OCI-LY7 (cell line): Measurements from ENCODE around the gene FOXM1. TPM values are rescaled to one million over a fixed set of nuclear protein-coding genes. Genes with fewer than 3 reads are reported as not detected.

Experiments
- BruUV-seq: library from RNA; stranded (reverse); fragments of 400-500 nt; replicated peaks from 2 replicates; lab custom pipeline; 2021; lab: Mats Ljungman, UMichigan
- CTCF ChIA-PET: fragments of 300-600 bp; sonication (Branson Sonifier 250); formaldehyde crosslinking; loops from one replicate; lab custom pipeline; 2022; ENCODE audit warnings: antibody characterized with exemption; ENCODE audit not compliant: unreplicated experiment; lab: Charles Lee
- POLR2A ChIA-PET: fragments of 300-600 bp; sonication (Branson Sonifier 250); formaldehyde crosslinking; loops from one replicate; lab custom pipeline; 2022; ENCODE audit warnings: antibody characterized with exemption; lab: Charles Lee
- DNase-seq: peaks from one replicate; pipeline ENCODE4 v3.0.0-alpha.2; 2015; ENCODE audit warnings: low spot score
- H2AFZ ChIP-seq: fragments of 200-600 bp; sonication (generic), shearing (Covaris generic); 2 replicates; pipeline ENCODE4 v1.6.1; 2014; ENCODE audit warnings: mild to moderate bottlenecking, antibody characterized with exemption, low read length, moderate library complexity
- H3K27ac ChIP-seq: fragments of 200-600 bp; sonication (generic); 2 replicates; pipeline ENCODE4 v1.5.1; 2014; ENCODE audit warnings: mixed run types, low read depth, mild to moderate bottlenecking, moderate library complexity, low read length, inconsistent platforms; ENCODE audit not compliant: poor library complexity, severe bottlenecking
- H3K36me3 ChIP-seq: fragments of 200-600 bp; sonication (generic); 2 replicates; pipeline ENCODE4 v1.6.1; 2014; ENCODE audit warnings: mild to moderate bottlenecking, antibody characterized with exemption, low read length, moderate library complexity, mixed read lengths; ENCODE audit not compliant: insufficient read depth
- H3K4me1 ChIP-seq: fragments of 200-600 bp; sonication (generic); 2 replicates; pipeline ENCODE4 v1.5.1; 2014; ENCODE audit warnings: mild to moderate bottlenecking, low read length; ENCODE audit not compliant: insufficient read depth, poor library complexity, severe bottlenecking
- H3K4me2 ChIP-seq: fragments of 200-600 bp; sonication (generic); 2 replicates; pipeline ENCODE4 v1.6.1; 2014; ENCODE audit warnings: mild to moderate bottlenecking, low read length
- H3K4me3 ChIP-seq: fragments of 200-600 bp; sonication (generic); 2 replicates; pipeline ENCODE4 v1.5.1; 2014; ENCODE audit warnings: mild to moderate bottlenecking, low read depth, low read length; ENCODE audit not compliant: poor library complexity, severe bottlenecking
- H3K79me2 ChIP-seq: fragments of 200-600 bp; sonication (generic); 2 replicates; pipeline ENCODE4 v1.6.1; 2016; ENCODE audit warnings: low read depth, mild to moderate bottlenecking, low read length, moderate library complexity, mixed read lengths; ENCODE audit not compliant: insufficient read depth
- H3K9me2 ChIP-seq: fragments of 200-600 bp; sonication (generic); 2 replicates; pipeline ENCODE4 v1.6.1; 2016; ENCODE audit warnings: mild to moderate bottlenecking, low read length, mixed read lengths; ENCODE audit not compliant: insufficient read depth
- H3K9me3 ChIP-seq: fragments of 200-600 bp; sonication (generic); 2 replicates; pipeline ENCODE4 v1.6.1; 2014; ENCODE audit warnings: mild to moderate bottlenecking, mixed run types, low read length, mixed read lengths
- H4K20me1 ChIP-seq: fragments of 200-600 bp; sonication (generic); 2 replicates; pipeline ENCODE4 v1.6.1; 2014; ENCODE audit warnings: mild to moderate bottlenecking, antibody characterized with exemption, low read length, moderate library complexity, mixed read lengths; ENCODE audit not compliant: insufficient read depth
- CTCF ChIP-seq: fragments of 200-600 bp; sonication (generic); conservative IDR thresholded peaks from 2 replicates; pipeline ENCODE4 v1.5.1; 2014; ENCODE audit warnings: mild to moderate bottlenecking, antibody characterized with exemption, low read length, moderate library complexity, mixed read lengths
- EZH2phosphoT487 ChIP-seq: fragments of 200-600 bp; sonication (generic); IDR thresholded peaks from 2 replicates; pipeline ENCODE4 v1.6.1; 2018; ENCODE audit warnings: low read depth, borderline replicate concordance, mild to moderate bottlenecking, mixed run types, antibody characterized with exemption, low read length, moderate library complexity, mixed read lengths
- intact Hi-C: fragments of 100-400 bp; cut with micrococcal nuclease; formaldehyde crosslinking; loops from one replicate; pipeline ENCODE4 v1.10.0; 2022; ENCODE audit not compliant: unreplicated experiment
- total RNA-seq, 2 experiments: library from RNA; depleted of rRNA in 1 of 2; stranded (reverse); fragments of >200 nt in 1 of 2; shearing (Covaris generic) in 1 of 2; gene quantifications; 2 replicates each; pipeline ENCODE4 v1.2.3, GENCODE V29; 2014 to 2022

The FOXM1 gene
- total RNA-seq, 2 experiments from 2014 or later = 109 to 173 TPM

- intact Hi-C loops = no loop called here
- no peak for DNase-seq
- Histone ChIP-seq H3K4me1 (no peaks in the 10 kb centered on the region), H3K27ac (no peak overlapping the region), H3K4me3 (no peak overlapping the region), H3K4me2 (no peak overlapping the region), H3K36me3 (peaks cover 27% of the 10 kb centered on the region), H2AFZ (no peak overlapping the region), H4K20me1 (no peaks in the 10 kb centered on the region), H3K79me2 (no peaks in the 10 kb centered on the region), H3K9me2 (no peaks in the 10 kb centered on the region), H3K9me3 (no peaks in the 10 kb centered on the region)
- TF ChIP-seq EZH2phosphoT487 (no peak), CTCF (no peak)
- BruUV-seq = no TSS peak
- ChIA-PET CTCF (no interaction called here), POLR2A (no interaction called here)
Observed at GRCh38 chr12:2842948-2843347, 34.0 kb downstream of the FOXM1 start.

- intact Hi-C loops = no loop called here
- peaks cover 40% of the 10 kb centered on the region for H3K36me3 ChIP-seq
- no peaks in the 10 kb centered on the region for H4K20me1 ChIP-seq
- POLR2A ChIA-PET = no interaction called here
- TF ChIP-seq CTCF = no peak
- no peak for TF ChIP-seq EZH2phosphoT487
- H3K9me3 ChIP-seq = no peaks in the 10 kb centered on the region
- no peaks in the 10 kb centered on the region for H3K4me1 ChIP-seq
- H3K27ac ChIP-seq = no peak overlapping the region
- H3K4me2 ChIP-seq = no peak overlapping the region
- CTCF ChIA-PET = no interaction called here
- H3K4me3 ChIP-seq = no peak overlapping the region
- H3K79me2 ChIP-seq = no peaks in the 10 kb centered on the region
- no peaks in the 10 kb centered on the region for H3K9me2 ChIP-seq
- no peak for DNase-seq
- no TSS peak for BruUV-seq
- no peak overlapping the region for H2AFZ ChIP-seq
Observed at GRCh38 chr12:2841056-2841650, 35.8 kb downstream of the FOXM1 start.

- POLR2A ChIA-PET = interaction anchor here (0.9 kb wide), 1 partner anchor 24 kb away, joined by 3 read pairs; the partner anchor contains the start of gene ITFG2
Observed at GRCh38 chr12:2836574-2836973, 40.4 kb downstream of the FOXM1 start.

More at GRCh38 chr12:2836574-2836973, 40.4 kb downstream of the FOXM1 start:
- Histone ChIP-seq H3K79me2 (no peaks in the 10 kb centered on the region), H3K27ac (no peak overlapping the region), H2AFZ (no peak overlapping the region), H3K4me3 (no peak overlapping the region), H3K36me3 (peaks cover 42% of the 10 kb centered on the region), H3K4me2 (no peak overlapping the region), H3K9me2 (no peaks in the 10 kb centered on the region), H3K4me1 (peaks cover 8% of the 10 kb centered on the region), H4K20me1 (no peaks in the 10 kb centered on the region), H3K9me3 (no peaks in the 10 kb centered on the region)
- TF ChIP-seq EZH2phosphoT487 = no peak
- no peak for TF ChIP-seq CTCF
- no TSS peak for BruUV-seq
- CTCF ChIA-PET = no interaction called here
- intact Hi-C loops = no loop called here
- no peak for DNase-seq
